Stimulated activated CD8-positive, alpha-beta memory T cell treated with anti-CD3 and anti-CD28 coated beads, Interleukin-12 subunit alpha, Interleukin-12 subunit beta, amount 100 ng/mL, for 24 hours (primary cell): ENCODE data around the gene GRID2IP.

Source experiments
- DNase-seq: peaks from one replicate; pipeline ENCODE4 v3.0.0-alpha.2; 2020; ENCODE audit errors: extremely low read depth

The GRID2IP gene

DNA sequence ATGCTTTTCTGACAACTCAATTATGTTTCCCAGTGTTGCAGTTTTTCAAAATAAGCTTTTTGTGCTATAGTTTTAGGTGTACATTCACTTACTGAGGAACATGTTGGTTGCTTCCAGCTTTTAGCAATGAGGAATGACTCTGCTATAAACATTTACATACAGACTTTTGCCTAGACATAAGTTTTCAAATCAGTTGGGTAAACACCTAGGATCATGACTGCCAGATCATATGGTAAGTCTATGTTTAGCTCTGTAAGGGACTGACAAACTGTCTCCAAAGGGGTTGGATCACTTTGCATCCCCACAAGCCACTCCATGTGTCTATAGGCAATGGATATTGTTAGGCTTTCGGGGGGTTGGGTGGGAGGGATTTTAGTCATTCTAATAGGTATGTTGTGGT, 10.8 kb upstream of the GRID2IP start:
- DNase-seq = no peak

- no peak for DNase-seq
Measured at GRCh38 chr7:6559896-6560295, 8.6 kb upstream of the GRID2IP start.

DNA sequence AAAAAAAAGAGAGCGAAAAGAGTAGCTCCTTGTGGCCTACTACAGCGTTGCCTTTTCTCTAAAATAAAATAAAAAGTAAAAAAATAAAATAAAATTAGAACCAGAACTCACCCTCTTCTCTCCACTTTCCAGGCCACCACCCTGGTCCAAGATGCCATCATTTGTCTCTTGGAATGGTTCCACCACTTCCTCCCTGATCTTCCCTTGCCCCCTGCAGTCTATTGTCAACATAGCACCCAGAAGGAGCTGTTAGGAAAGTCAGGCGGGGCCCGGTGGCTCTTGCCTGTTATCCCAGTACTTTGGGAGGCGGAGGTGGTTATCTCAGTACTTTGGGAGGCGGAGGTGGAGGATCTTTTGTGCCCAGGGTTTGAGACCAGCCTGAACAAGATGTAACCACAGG, 7.6 kb upstream of the GRID2IP start:
- no peak for DNase-seq

GRCh38 chr7:6556196-6556595, 4.9 kb upstream of the GRID2IP start:
- DNase-seq = no peak

DNA sequence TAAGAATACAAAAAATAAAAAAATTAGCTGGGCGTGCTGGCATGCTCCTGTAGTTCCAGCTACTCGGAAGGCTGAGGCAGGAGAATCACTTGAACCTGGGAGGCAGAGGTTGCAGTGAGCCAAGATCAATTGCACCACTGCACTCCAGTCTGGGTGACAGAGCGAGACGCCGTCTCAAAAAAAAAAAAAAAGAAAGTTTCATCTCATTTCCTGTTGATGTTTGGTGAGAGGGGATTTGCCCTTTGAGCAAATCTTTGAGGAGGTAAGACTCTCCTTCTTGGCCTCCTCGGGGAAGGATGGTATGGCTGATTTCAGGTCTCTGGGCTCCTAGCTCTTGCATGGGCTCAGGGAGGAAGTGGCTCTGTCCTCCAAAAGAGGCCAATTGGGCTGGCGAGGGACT, 3.6 kb upstream of the GRID2IP start:
- no peak for DNase-seq

DNA sequence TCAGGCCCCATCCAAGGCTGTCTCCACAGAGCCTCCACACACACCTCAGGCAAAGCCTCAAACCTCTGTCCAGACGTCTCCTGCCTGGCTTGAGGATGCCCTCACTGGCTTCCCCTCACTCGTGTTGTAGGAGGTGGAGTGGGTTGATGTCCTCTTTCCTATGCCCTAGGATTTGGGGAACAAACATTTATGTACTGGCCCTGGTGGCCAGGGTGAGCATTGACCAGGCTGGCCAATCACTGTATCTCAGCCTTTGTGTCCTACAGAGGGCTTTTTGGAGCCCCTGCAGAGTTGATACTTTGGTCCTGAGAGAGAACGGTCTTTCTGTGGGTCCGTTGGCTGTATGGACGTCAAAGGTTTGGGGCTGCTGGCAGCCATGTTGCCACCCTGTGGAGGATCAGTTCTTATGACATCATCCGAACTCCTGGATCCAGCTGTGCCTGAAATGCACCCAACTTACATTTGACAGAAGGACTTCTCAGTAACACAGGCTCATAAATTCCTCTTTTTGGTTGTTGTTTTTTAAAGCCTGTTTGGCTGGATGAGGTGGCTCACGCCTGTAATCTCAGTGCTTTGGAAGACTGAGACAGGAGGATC, 2.3 kb upstream of the GRID2IP start:
- no peak for DNase-seq

DNA sequence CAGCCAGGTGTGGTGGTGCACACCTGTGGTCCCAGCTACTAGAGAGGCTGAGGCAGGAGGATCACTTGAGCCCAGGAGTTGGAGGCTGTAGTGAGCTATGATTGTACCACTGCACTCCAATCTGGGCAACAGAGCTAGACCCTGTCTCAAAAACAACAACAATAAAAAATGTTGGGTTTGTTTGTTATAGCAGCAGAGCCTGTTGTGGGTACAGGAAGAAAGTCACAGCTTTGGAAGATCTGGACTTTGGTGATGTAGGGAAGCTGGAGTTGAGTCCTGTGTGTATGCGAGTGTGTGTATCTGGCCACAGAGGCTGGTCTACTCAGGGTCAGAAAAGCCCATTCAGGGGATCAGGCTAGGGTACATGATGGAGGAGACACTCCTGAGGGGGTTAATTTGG, 3.9 kb downstream of the GRID2IP start:
- no peak for DNase-seq

GRCh38 chr7:6546498-6547251, 4.6 kb downstream of the GRID2IP start:
- no peak for DNase-seq

DNA sequence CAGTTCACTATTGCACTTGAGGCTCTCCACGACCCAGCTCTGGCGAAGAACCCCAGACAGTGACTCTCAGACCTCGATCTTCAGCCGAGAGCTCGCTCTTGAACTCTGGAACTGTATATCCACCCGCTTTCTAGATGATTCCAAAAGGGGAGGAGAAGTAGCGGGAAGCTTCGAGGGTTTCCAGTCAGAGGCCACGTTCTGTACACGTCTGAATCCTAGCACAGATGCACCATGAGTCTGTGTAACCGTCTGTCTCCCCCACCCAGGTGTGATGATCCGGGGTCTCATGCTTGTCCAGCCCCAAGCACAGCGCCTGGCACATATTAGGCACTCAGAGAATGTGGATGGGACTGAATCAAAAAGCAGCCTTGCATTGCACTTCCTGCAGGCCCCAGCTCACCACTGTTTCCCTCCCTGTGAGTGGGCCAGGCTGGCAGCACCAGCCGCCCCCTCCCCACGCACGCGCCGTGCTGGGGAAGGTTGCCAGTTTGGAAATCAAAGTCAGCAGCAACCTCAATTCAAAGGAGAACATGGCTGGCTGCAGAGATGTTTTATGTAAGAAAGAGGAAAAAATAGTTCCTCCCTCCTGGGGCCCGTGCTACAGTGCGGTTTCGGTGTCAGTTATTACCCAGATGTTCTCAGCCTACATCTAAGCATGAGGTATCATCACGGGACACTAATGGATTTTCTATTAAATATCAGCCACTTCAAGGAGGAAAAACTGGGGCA, 5.7 kb downstream of the GRID2IP start:
- DNase-seq = no peak

DNA sequence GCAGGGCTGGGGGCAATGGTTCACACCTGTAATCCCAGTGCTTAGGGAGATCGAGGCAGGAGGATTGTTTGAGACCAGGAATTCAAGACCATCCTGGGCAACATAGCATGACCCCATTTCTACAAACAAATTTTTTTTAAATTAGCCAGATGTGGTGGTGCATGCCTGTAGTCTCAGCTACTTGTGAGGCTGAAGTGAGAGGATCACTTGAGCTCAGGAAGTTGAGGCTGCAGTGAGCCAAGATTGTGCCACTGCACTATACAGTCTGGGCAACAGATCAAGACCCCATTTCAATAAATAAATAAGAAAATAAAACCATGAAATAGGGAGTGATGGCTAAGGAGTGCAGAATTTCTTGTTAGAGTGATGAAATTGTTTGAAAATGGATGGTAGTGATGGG, 8.9 kb downstream of the GRID2IP start:
- DNase-seq = no peak

DNA sequence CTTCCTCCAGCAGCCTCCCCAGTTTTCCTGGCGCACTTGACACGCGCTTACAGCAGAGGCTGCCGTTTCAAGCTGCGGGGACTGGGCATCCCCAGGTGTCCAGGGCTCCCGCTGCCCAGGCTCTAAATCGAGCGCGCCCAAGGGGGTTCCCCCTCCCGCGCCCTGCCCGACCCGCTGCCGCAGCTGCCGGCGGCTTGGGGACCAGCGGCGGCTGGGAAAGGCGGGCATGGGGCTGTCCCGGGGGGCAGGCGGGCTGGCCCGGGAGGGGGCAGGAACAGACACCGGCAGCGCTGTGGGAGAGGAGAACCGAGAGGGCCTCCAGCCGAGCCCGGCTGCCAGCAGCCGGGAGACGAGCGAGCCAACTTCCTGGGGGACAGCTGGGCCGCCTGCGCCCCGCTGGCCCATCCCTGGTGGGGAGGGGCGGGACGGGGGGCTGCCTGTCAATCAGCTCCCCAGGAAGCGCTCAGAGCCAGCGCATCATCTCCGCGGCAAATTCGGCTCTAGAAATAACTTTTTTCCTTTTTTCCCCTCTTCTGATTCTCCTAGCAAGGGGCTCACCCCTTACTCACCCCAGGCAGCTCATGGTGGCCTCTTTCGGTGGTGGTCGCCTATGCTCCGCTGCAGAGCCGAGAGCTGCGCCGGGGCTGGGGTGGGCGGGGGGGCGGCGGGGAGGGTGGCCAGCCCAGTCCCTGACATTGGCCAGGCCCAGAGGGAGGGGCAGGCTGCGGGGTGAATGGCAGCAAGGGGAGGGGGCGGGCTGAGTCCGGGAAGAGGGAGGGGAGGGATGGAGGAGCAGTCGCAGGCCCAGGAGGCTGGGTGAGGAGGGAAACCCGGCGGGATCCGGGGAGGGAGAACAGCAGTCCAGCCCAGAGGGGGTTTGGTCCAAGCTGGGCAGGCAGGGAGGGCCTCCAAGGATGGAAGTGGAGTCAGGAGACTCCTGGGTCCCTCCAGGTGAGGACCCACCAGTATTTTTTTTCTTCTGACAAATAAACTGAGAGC, 14.7 kb downstream of the GRID2IP start:
- no peak for DNase-seq

DNA sequence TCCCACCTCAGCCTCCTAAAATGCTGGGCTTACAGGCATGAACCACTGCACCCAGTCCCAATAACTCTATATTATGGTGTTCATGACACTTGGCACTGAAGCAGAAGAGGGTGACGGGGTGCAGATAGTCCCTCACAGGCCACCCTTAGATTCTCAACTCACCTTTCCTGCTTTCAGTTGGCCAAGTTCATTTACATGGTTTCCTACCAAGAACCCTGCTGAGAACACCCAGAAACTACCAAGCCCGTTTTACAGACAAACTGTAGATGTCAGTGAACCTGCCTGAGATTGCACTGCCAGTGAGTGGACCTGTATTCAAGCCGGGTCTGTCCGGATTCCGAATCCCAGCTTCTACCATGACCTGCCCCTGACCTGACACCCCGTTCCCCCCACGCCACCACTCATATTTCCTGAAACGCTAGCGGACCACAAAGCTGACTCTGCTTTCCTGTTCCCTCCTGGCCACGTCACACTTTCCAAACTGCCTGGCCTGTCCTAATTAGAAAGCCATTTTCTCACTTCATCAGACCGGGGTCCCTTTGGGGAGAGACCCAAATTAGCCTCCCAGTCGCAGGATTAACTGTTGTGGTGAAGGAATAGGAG, 17.3 kb downstream of the GRID2IP start:
- no peak for DNase-seq

- no peak for DNase-seq
Measured at GRCh38 chr7:6532516-6532915, 18.7 kb downstream of the GRID2IP start.

DNA sequence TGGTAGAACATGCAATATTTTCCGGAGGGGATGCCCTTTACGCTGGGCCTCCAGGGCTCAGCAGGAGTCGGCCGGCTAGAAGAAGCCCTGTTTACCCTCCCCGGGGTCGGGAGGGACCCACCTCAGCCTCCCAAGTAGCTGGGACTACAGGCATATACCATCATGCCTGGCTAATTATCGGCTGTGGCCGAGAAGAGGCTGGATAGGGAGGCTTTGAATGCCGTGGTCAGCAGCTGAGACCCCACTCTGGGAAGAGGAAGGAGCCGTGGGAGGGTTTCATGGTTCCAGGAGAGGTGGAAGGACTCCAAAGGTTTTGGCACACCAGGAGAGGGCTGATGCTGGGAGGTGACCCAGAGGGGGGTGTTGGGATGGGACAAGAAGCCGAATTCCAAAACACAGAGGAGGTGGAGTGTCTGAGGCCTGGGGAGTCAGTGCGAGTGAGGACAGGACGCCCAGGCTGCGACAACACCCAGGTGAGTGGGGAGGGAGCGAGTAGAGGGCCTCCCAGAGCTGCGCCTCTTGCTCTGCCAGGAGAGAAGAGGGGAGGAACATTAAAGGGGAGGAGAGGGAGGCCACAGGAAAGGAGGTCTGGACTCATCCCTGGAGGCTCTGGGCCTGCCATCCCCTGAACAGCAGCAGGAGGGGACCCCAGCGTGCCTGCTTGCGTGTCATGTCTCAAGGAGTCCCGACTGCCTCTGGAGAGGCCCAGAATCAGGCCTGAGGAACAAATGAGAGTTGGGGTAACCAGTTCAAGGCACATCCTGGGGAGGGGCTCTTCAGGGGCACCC, 19.6 kb downstream of the GRID2IP start:
- no peak for DNase-seq

DNA sequence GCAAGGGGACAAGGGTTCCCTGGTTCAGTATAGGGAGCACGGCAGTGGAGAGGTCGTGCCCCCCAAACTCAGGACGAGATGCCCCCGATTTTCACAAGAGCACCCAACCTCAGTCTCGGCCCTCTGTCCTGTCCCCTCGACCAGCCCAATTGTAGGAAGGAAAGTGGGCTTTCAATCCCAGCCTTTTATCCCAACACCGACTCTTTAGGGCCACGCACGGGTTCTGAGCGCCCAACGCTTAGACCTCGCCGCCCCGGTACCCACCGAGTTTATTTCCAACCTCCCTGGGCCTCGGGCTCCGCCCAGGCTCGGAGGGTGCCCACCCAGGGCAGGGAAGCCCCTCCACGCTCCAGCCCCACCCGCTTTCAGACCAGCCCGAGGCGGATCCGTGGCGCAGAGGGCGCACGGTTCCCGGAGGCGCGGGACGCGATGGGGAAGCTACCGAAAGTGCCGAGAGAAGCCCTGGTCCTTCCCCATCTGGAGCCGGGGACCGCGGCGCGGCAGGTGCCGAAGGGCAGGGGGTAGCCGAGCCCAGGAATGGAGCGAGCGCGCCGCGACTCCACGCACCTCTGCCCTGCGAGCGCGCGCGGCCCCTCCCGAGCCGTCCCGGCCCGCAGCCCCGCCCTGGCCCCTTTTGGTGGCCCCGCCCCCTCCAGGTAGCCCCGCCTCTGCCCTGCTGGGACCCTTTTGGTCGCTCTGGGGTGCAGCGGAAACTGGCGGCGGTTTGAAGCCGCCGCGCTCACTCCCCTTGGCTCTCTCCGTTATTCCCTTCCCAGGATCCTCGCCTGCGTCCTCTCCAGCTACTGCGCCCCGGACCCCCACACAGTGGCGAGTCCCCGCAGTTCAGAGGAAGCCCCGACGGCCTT, 20.4 kb downstream of the GRID2IP start:
- DNase-seq = no peak

DNA sequence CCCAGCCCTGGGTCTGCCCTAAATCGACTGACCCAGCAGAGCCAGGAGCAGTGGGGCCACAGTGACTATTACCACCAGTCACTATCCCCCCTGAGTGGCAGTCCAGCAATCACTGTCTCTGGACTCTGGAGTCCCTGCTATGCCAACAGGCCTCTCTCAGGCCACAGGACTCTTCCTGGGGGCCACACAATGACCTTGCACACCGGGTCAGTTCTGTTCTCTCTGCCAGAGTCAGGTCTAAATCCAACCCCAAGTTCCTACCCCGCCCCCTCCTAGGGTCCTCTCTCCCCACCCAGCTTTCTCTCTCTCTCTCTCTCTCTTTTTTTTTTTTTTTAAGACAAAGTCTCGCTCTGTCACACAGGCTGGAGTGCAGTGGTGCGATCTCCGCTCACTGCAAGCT, 21.6 kb downstream of the GRID2IP start:
- DNase-seq = no peak

DNA sequence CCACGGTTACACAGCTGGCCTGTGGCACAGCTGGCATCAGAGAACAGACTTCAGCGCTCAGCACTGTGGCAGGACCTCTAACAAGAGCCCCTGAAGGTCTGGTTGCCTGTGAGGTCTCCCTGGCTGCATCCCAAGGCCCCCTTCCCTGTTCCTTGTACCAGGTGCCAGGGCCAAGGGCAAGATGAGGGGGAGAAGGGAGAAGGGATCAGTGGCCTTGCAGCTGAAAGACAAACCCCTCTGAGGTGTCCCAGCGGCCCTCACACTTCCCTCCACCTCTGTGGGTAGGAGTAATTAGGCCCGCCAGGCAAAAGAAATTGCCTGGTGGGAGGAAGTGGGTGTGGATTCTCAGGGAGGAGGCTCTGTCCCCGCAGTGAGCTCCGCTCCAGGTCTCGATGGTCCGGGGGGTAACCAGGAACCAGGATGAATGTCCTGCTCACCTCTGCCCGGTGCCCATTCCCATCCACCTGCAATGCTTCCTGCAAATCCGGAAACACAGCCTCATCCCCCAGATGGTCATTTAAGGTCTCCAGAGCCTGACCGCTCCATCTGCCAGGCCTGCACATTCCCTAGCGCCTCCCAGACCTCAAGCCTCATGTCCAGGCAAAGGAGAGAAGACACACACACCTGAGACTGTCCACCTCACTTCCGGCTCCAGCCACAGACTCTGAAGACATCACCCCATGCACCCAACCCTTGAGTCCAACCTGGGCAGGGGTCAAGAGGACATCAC, 22.7 kb downstream of the GRID2IP start:
- DNase-seq = no peak

DNA sequence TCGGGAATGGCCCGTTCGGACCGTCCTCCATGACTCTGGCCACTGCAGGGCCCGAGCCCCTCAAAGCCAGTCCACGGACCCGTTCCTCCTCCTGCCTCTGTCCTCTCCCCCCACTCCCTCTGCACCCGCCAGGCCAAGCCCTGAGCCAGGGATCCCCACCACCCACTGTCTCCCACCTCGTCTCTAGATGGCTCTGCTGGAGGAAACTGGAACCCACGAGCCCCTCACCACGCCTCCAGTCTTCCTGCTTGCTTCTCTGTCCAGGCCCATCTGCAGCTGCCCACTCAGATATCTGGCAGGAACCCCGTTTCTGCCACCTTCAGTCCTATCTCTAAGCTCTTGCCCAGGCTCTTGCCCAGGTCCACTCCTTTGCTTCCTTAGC, 24.3 kb downstream of the GRID2IP start:
- DNase-seq = no peak
